Pancreas (tissue), 10 donors: ENCODE data around the gene MICAL3. TPM values are rescaled to one million over a fixed set of nuclear protein-coding genes. Genes with fewer than 3 reads are reported as not detected.
A peak's percentile ranks its signal among the peaks of the same experiment; 100 is the strongest.

Experiments used
- ATAC-seq, 4 donors: fragments of 200-7000 bp; cut with Tn5 transposase; one replicate each; pipeline versions ENCODE4 v1.8.0 to v1.9.1; 2020; ENCODE audit warnings: mild to moderate bottlenecking in 4 of 4, moderate library complexity in 4 of 4
- DNase-seq, 6 donors: peaks; one replicate each; pipeline ENCODE4 v3.0.0-alpha.2; 2020
- FAIRE-seq: peaks from 2 replicates; lab custom pipeline; 2012; peaks lifted over from hg19 to GRCh38; lab: Jason Lieb, UNC
- H3K27ac ChIP-seq, 4 donors: fragments of 200-600 bp; sonication (generic); 1 replicate in 3 of 4; 2 replicates in 1 of 4; pipeline versions ENCODE4 v1.5.0 to v1.8.0; 2020
- H3K27me3 ChIP-seq, 4 donors: fragments of 200-600 bp; one replicate each; pipeline ENCODE4 v1.8.0; 2021
- H3K36me3 ChIP-seq, 3 donors: fragments of 200-600 bp; sonication (generic) in 1 of 3; one replicate each; pipeline versions ENCODE4 v1.5.0 to v1.8.0; 2020 to 2021
- H3K4me1 ChIP-seq, 3 donors: fragments of 200-600 bp; one replicate each; pipeline ENCODE4 v1.8.0; 2021
- H3K4me3 ChIP-seq, 4 donors: fragments of 200-600 bp; sonication (generic) in 2 of 4; one replicate each; pipeline versions ENCODE4 v1.5.0 to v1.8.0; 2020 to 2021
- H3K9me3 ChIP-seq, 4 donors: fragments of 200-600 bp; one replicate each; pipeline ENCODE4 v1.8.0; 2021
- CTCF ChIP-seq, 4 donors: fragments of 200-600 bp; sonication (generic) in 3 of 4; IDR thresholded peaks; one replicate each; pipeline versions ENCODE4 v1.5.0 to v1.8.0; 2021; ENCODE audit warnings: antibody characterized with exemption in 4 of 4
- WGBS, 2 donors: extraction: QIAGEN DNeasy Blood & Tissue Kit; methylation state at CpG; one replicate each; pipeline ENCODE4 v1.1.7; 2013; 5-methylcytosine and 5-hydroxymethylcytosine counted together
- intact Hi-C, 3 donors: fragments of 100-400 bp; cut with DNase I; formaldehyde crosslinking; loops; one replicate each; pipeline versions ENCODE4 v1.11.1 to v1.14.2; 2022
- polyA plus RNA-seq, 2 donors: library from polyadenylated mRNA; stranded (reverse); fragments of 200-250 nt; gene quantifications; one replicate each; pipeline ENCODE4 v1.2.3, GENCODE V29; 2013
- total RNA-seq, 6 donors: library from RNA; stranded (reverse); fragmentation: NEBNext Ultra II Directional in 4 of 6; extraction: Animal tissue kit (Norgen Biotek cat#: 25700) in 4 of 6; gene quantifications; one replicate each; pipeline versions ENCODE4 v1.2.1 to v1.2.4, GENCODE V29; 2021 to 2023
- donor health status: healthy with polysubstance abuse.
- donor health status: DM: no; HTN: no; CAD: no; lungs with moderate emphysema.
- donor health status: DM: no; HTN: no; CAD: no.
- donor health status: control.
- donor health status: control.
- donor health status: Bipolar disorder and iron deficiency.
- donor health status: DM: yes; HTN: yes; CAD: no.
- donor health status: DM: no; HTN: no; CAD: no.
- donor health status: DM: no; HTN: no; CAD: no.
- donor health status: DM: yes; HTN: yes; CAD: no.

MICAL3 gene
- total and polyA plus RNA-seq, 8 donors = 5.9 to 56.8 (median 25.5) TPM

- intact Hi-C loops = no loop called here
- DNase-seq (peak in 1 of 6 donors; percentile 62), ATAC-seq (no peak), FAIRE-seq (no peak)
- H3K36me3 ChIP-seq = peaks cover 0 to 39% (median 8%) of the 10 kb centered on the region in 3 donors
- no peaks in the 10 kb centered on the region for H3K4me1 ChIP-seq
- TF ChIP-seq CTCF (IDR thresholded peaks at IDR 0.05) = no peak
- H3K9me3 ChIP-seq = no peaks in the 10 kb centered on the region
- H3K27me3 ChIP-seq = no peaks in the 10 kb centered on the region
- no peak overlapping the region for H3K27ac ChIP-seq
- no peak overlapping the region for H3K4me3 ChIP-seq
- 92 to 93% methylated on average over 20 of the region's 20 CpGs for WGBS, 2 donors
Measured at GRCh38 chr22:17814830-17815229, 209.5 kb downstream of the MICAL3 start.

- Histone ChIP-seq H3K9me3 (no peaks in the 10 kb centered on the region), H3K4me1 (no peaks in the 10 kb centered on the region), H3K36me3 (peaks cover 0 to 39% (median 8%) of the 10 kb centered on the region in 3 donors), H3K4me3 (no peak overlapping the region), H3K27ac (no peak overlapping the region), H3K27me3 (no peaks in the 10 kb centered on the region)
- intact Hi-C loops = no loop called here
- no peak for TF ChIP-seq CTCF (IDR thresholded peaks at IDR 0.05)
- no peak for DNase-seq
- ATAC-seq = no peak
- FAIRE-seq = no peak
- 80 to 86% methylated on average over 6 of the region's 6 CpGs for WGBS, 2 donors
Measured at GRCh38 chr22:17814084-17814483, 210.3 kb downstream of the MICAL3 start.

- WGBS, 2 donors = 91 to 92% methylated on average over 4 of the region's 4 CpGs
- FAIRE-seq = no peak
- Histone ChIP-seq H3K9me3 (no peaks in the 10 kb centered on the region), H3K27me3 (no peaks in the 10 kb centered on the region), H3K4me3 (no peak overlapping the region), H3K27ac (no peak overlapping the region), H3K4me1 (no peaks in the 10 kb centered on the region), H3K36me3 (peaks cover 0 to 30% (median 1%) of the 10 kb centered on the region in 3 donors)
- no peak for DNase-seq
- no peak for TF ChIP-seq CTCF (IDR thresholded peaks at IDR 0.05)
- intact Hi-C loops = no loop called here
- ATAC-seq = no peak
Measured at GRCh38 chr22:17811119-17811518, 213.2 kb downstream of the MICAL3 start.

GRCh38 chr22:17810570-17811116 lies 213.7 kb downstream of the MICAL3 start:
- intact Hi-C loops = no loop called here
- no peak for ATAC-seq

More at GRCh38 chr22:17810570-17811116, 213.7 kb downstream of the MICAL3 start:
- Histone ChIP-seq H3K36me3 (peaks cover 0 to 25% (median 0%) of the 10 kb centered on the region in 3 donors), H3K4me1 (no peaks in the 10 kb centered on the region), H3K9me3 (no peaks in the 10 kb centered on the region), H3K27me3 (no peaks in the 10 kb centered on the region), H3K4me3 (no peak overlapping the region), H3K27ac (no peak overlapping the region)
- no peak for DNase-seq
- FAIRE-seq = no peak
- WGBS, 2 donors = 90 to 92% methylated on average over 12 of the region's 12 CpGs
- no peak for TF ChIP-seq CTCF (IDR thresholded peaks at IDR 0.05)
